SHP77 treated with DMSO at 0.1 percent for 48 hours (cell line): Measurements from ENCODE around the gene ATF2.

Experiments used
- DNase-seq: peaks from one replicate; lab custom pipeline; 2025; lab: John Stamatoyannopoulos, UW

Gene ATF2

GRCh38 chr2:175167792-175168563 is at the start of gene ATF2:
Gene ATF2, minus strand, starts transcription at chr2:175168203. Its CDS starts 31,760 bp downstream, at chr2:175136443.
- DNase-seq, result peak; percentile 87

GRCh38 chr2:175207741-175208438 is 39.9 kb upstream of the ATF2 start:
- DNase-seq, result no peak

- no peak for DNase-seq
These were observed 38.9 kb upstream of the ATF2 start for GRCh38 chr2:175206866-175207265.

- DNase-seq, result no peak
These were observed 37.5 kb upstream of the ATF2 start for GRCh38 chr2:175205523-175205922.

DNA sequence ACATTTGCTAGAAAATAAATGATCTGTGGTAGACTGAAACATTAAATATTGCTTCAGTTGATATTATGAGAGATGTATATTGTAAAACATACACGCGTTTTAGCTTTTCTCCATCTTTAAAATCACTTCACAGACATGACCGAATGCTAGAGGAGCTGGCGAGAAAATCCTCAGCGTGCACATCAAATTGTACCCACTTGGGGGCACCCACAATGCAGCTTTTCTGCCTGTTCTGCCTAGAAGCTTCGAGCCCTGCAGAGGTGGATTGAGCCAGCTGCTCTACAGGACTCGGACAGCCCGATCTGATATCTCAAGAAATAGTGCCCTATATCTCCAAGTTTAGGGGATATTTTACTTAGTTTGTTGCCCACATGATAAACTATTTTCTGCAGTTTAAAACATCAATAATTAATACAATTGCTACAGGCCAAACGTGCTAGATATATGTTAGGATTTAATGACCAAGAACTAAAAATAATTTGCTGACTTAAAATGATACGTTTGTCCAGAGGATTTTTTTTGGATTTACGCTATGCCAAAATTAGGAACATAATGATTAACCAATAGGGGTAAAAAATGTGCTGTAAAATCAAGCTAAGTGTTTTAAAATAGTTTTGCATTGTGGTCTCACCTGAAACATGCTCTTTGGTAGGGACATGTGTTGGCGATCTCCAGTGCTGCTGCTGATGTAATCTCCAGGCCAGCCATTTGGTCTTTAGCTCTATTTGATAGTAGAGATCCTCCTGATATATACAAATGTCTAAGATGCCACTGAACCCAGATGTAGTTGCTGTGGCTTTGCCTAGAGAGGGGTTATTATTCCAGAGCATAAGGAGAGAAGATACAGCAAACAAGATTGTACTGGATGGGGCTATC is 35.9 kb upstream of the ATF2 start:
- DNase-seq, result peak; percentile 19

- DNase-seq, result no peak
These were observed 27.0 kb upstream of the ATF2 start for GRCh38 chr2:175195012-175195411.

GRCh38 chr2:175188761-175189160 is 20.8 kb upstream of the ATF2 start:
- DNase-seq, result no peak

DNA sequence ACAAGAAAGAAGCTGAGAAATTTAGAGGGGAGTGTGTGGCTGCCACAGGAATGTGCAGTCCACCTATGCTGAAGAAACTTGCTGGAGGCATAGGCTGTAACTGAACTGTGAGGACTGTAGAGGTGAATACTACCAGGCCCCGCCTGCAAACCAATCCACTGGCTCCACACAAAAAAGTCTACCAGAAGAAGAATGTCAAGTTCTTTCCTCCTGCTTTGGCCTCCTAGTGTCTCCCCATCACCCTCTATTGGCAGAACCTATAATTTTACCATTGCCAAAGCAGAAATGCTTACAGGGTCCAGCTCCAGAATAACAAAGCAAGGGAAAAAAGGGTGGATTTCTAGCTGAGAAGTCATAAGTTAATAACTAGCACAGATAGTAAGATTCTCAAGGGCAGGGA is 19.4 kb upstream of the ATF2 start:
- no peak for DNase-seq

GRCh38 chr2:175183674-175184073 is 15.7 kb upstream of the ATF2 start:
- no peak for DNase-seq

GRCh38 chr2:175181877-175182308 is 13.9 kb upstream of the ATF2 start:
- no peak for DNase-seq

DNA sequence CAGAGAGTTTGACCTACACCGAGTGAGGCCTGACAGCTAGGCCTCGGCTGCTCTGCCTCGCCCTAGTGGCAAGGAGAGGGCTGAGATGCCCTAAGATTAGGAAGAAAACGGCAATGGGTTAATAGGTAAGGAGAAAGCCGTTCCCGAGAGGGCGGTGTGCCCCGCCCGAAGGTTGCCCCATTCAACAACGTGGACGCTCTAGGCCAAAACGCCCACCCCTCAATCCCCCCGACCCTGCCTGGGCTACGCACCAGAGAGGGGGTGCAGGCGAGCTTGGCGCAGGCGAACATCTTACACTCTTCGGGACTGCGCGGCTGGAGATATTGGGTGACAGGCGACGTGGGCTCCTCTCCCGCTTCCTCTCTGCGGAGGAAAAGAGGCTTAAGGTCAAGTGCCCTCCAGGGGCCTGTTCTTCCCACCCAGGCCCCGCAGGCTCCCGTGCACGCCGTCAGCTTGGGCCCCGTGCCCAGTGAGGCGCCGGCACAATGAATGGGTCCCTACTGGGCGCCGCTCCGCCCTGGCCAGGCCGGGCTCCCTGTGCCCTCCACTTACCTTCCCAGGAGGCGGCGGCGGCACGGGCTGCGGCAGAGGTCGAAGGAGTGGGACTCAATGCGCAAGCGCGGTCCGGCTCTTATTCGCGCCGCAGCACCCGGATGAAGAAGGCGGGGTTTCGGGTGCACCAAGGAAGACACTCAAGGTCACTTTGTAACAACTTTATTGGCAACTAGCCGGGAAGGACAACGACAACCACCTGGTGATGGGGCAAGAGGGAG is 13.3 kb upstream of the ATF2 start, which contains the start of gene ATP5MC3:
ATP5MC3 (minus strand) TSS at position 607 of the 773 bp plus-strand sequence; CDS start at position 290, 317 bp downstream.
- DNase-seq, result peak; percentile 69

- no peak for DNase-seq
These were observed 12.7 kb upstream of the ATF2 start for GRCh38 chr2:175180701-175181103.

GRCh38 chr2:175176624-175177023 is 8.6 kb upstream of the ATF2 start:
- DNase-seq, result no peak

GRCh38 chr2:175175896-175176295 is 7.9 kb upstream of the ATF2 start:
- DNase-seq, result no peak

GRCh38 chr2:175175320-175175719 is 7.3 kb upstream of the ATF2 start:
- DNase-seq, result no peak

GRCh38 chr2:175170659-175171304 is 2.8 kb upstream of the ATF2 start:
- no peak for DNase-seq

GRCh38 chr2:175169191-175169590 is 1.2 kb upstream of the ATF2 start:
- DNase-seq, result no peak

DNA sequence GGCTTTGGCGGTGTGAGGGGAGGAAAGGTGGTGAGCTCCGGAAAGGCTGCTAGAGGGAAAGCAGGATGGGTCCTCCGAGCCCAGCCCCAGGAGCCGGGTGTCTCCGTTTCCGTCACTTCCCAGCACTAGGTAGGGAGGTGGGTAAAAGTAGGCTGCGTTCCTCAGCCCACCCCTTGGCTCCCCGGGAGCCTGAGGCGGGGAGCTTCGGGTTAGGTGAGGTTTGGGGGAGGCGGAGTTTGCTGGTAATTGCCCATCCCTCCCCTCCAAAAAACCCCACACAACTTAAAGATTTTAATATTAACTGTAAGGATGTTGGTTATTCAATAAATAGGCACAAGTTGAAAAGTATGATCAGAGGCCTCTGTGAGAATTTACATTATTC is 552 bp upstream of the ATF2 start:
- no peak for DNase-seq

GRCh38 chr2:175167076-175167791 is 769 bp downstream of the ATF2 start:
- no peak for DNase-seq

- DNase-seq, result no peak
These were observed 1.7 kb downstream of the ATF2 start for GRCh38 chr2:175166216-175166824.
